Measurements from ENCODE around the gene CREB3L1.

GRCh38 chr11:46275964-46276641 lies 1.4 kb upstream of the CREB3L1 start:
- no peak for TF ChIP-seq POLR2A (IDR thresholded peaks at IDR 0.05)
- no peak for TF ChIP-seq CTCF (IDR thresholded peaks at IDR 0.05)

Measured in gastroesophageal sphincter (tissue), 3 donors.